Loucy (cell line): ENCODE measurements around the gene STOML2.
A peak's percentile ranks its signal among the peaks of the same experiment; 100 is the strongest.

Experiments used
- H2AFZ ChIP-seq: fragments of 200-600 bp; sonication (generic); 2 replicates; pipeline ENCODE4 v1.6.0; 2016; ENCODE audit warnings: antibody characterized with exemption, mild to moderate bottlenecking, low read length, moderate library complexity
- H3F3A ChIP-seq: fragments of 200-600 bp; 2 replicates; pipeline ENCODE4 v1.6.0; 2016; ENCODE audit warnings: antibody characterized with exemption, low read depth, mild to moderate bottlenecking
- H3K27me3 ChIP-seq: fragments of 200-600 bp; sonication (generic); 2 replicates; pipeline ENCODE4 v1.6.1; 2014; ENCODE audit warnings: low read length, mild to moderate bottlenecking; ENCODE audit not compliant: insufficient read depth, poor library complexity, severe bottlenecking
- H3K36me3 ChIP-seq: fragments of 200-600 bp; sonication (generic); 2 replicates; pipeline ENCODE4 v1.6.1; 2016; ENCODE audit warnings: low read length; ENCODE audit not compliant: insufficient read depth
- H3K4me1 ChIP-seq: fragments of 200-600 bp; sonication (generic); 2 replicates; pipeline ENCODE4 v1.5.1; 2014; ENCODE audit warnings: low read length, mild to moderate bottlenecking; ENCODE audit not compliant: insufficient read depth, poor library complexity, severe bottlenecking
- H3K4me2 ChIP-seq: fragments of 200-600 bp; sonication (generic); 2 replicates; pipeline ENCODE4 v1.6.0; 2014; ENCODE audit warnings: antibody characterized with exemption, low read length, low read depth, mild to moderate bottlenecking; ENCODE audit not compliant: poor library complexity, severe bottlenecking
- H3K4me3 ChIP-seq: fragments of 200-600 bp; sonication (generic); 2 replicates; pipeline ENCODE4 v1.5.1; 2014; ENCODE audit warnings: low read length, mild to moderate bottlenecking, mixed read lengths; ENCODE audit not compliant: poor library complexity, severe bottlenecking
- H3K79me2 ChIP-seq: fragments of 200-600 bp; sonication (generic); 2 replicates; pipeline ENCODE4 v1.6.1; 2014; ENCODE audit warnings: low read length; ENCODE audit not compliant: insufficient read depth
- H3K9ac ChIP-seq: fragments of 200-600 bp; sonication (generic); 2 replicates; pipeline ENCODE4 v1.6.0; 2014; ENCODE audit warnings: mild to moderate bottlenecking, low read depth, low read length, moderate library complexity; ENCODE audit not compliant: poor library complexity, severe bottlenecking
- H3K9me2 ChIP-seq: fragments of 200-600 bp; sonication (generic); replicated peaks from 2 replicates; pipeline ENCODE4 v1.6.1; 2016; ENCODE audit warnings: low read depth, low read length, mixed read lengths
- H3K9me3 ChIP-seq: fragments of 200-600 bp; sonication (generic); 2 replicates; pipeline ENCODE4 v1.6.1; 2014; ENCODE audit warnings: mild to moderate bottlenecking, antibody characterized with exemption, low read length, low read depth; ENCODE audit not compliant: insufficient read depth
- H4K20me1 ChIP-seq: fragments of 200-600 bp; sonication (generic); 2 replicates; pipeline ENCODE4 v1.6.0; 2014; ENCODE audit warnings: antibody characterized with exemption, low read length, mild to moderate bottlenecking; ENCODE audit not compliant: insufficient read depth, poor library complexity, severe bottlenecking
- CTCF ChIP-seq: fragments of 200-600 bp; sonication (generic); conservative IDR thresholded peaks from 2 replicates; pipeline ENCODE4 v1.5.1; 2014; ENCODE audit warnings: mild to moderate bottlenecking, antibody characterized with exemption, low read length
- EZH2phosphoT487 ChIP-seq: fragments of 200-600 bp; IDR thresholded peaks from 2 replicates; pipeline ENCODE4 v1.6.1; 2018; ENCODE audit warnings: antibody characterized with exemption, mild to moderate bottlenecking, moderate library complexity, borderline replicate concordance

Gene STOML2

GRCh38 chr9:35074141-35074540 is 28.8 kb downstream of the STOML2 start:
- no peaks in the 10 kb centered on the region for H3K9me2 ChIP-seq
- H3F3A ChIP-seq, result peaks cover 10% of the 10 kb centered on the region
- peaks cover 54% of the 10 kb centered on the region for H3K4me1 ChIP-seq
- H3K79me2 ChIP-seq, result peaks cover 66% of the 10 kb centered on the region
- peaks cover 42% of the 10 kb centered on the region for H4K20me1 ChIP-seq
- no peak overlapping the region for H3K4me3 ChIP-seq
- no peaks in the 10 kb centered on the region for H3K27me3 ChIP-seq
- H3K36me3 ChIP-seq, result peaks cover 6% of the 10 kb centered on the region; the same call in 1 of the 2 replicates
- no peak overlapping the region for H3K4me2 ChIP-seq
- no peak overlapping the region for H3K9ac ChIP-seq
- no peak overlapping the region for H2AFZ ChIP-seq
- TF ChIP-seq EZH2phosphoT487, result no peak
- no peak for TF ChIP-seq CTCF
- H3K9me3 ChIP-seq, result no peaks in the 10 kb centered on the region

DNA sequence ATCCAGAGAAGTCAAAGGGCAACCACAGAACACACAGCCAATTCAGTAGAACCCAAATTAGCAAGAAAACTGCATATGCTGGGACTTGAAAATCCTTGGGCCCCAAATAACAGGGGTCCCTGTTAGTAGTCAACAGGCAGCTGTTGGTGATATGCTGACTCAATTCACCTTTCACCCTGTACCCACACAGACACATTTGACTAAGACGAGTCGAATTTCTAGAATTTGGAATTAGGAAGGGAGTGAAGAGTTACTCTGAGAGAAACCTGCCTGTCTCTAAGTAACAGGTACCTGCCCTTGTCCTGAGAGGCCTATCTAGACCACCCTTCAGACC is 29.7 kb downstream of the STOML2 start:
- peaks cover 10% of the 10 kb centered on the region for H3F3A ChIP-seq
- peak overlapping the region; percentile 95 for H3K4me3 ChIP-seq
- no peaks in the 10 kb centered on the region for H3K9me3 ChIP-seq
- peaks cover 9% of the 10 kb centered on the region; the same call in 1 of the 2 replicates for H3K36me3 ChIP-seq
- TF ChIP-seq EZH2phosphoT487 (no peak), CTCF (no peak)
- peak overlapping the region; percentile 55 for H3K4me2 ChIP-seq
- peaks cover 45% of the 10 kb centered on the region for H4K20me1 ChIP-seq
- H3K9me2 ChIP-seq, result no peaks in the 10 kb centered on the region
- no peaks in the 10 kb centered on the region for H3K27me3 ChIP-seq
- peak overlapping the region; percentile 39 for H3K9ac ChIP-seq
- peaks cover 66% of the 10 kb centered on the region for H3K79me2 ChIP-seq
- H3K4me1 ChIP-seq, result peaks cover 55% of the 10 kb centered on the region
- H2AFZ ChIP-seq, result no peak overlapping the region

DNA sequence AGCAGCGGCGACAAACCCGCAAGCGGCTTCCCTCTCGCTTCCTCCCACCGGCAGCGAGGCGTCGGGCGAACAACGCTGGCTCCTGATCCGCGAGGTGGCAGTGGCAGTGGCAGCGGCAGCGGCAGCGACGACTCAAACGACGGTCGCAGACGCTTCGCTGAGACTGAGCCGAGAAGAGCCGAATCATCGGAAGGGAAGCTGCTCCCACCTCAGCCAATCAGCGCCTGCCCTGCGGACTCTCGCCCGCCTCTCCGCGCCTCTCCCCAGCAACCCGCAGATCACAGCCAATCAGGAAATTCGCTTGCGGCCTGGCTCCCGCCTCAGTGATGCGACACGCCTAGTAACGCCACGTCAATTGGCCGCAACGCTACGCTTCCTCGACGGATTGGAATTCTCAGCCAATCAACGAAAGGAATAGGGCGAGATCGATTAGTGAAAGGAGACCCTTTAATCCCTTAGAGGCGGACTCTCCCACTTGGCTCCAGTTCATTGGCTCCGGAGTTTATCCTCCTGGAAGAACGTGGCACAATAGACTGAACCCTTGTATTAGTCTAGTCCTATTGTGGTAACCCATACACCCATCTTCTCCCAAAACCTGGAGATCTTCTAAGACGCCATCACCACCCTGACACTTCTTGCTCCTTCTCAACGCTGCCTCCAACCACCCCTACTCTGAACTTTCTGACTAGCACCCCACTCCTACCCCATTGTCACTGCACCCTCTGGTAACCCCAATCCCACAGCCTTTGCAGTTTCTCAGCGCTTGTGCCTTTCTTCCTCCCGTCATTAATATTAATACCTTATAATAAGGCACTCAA is 30.3 kb downstream of the STOML2 start, which contains the start of gene VCP:
Gene VCP, minus strand, starts transcription at position 165 of the 818 bp plus-strand sequence. CDS start 272 bp downstream, outside the sequence.
- Histone ChIP-seq H2AFZ (0 out of 2 replicates have a peak within 1 kb of the TSS, but pooled peaks have one; percentile 39), H3K4me1 (peaks cover 55% of the 10 kb centered on the region), H3K9me2 (no peaks in the 10 kb centered on the region), H3F3A (peaks cover 10% of the 10 kb centered on the region), H3K4me3 (peak within 1 kb of the TSS; percentile 95), H3K27me3 (no peaks in the 10 kb centered on the region), H3K36me3 (peaks cover 14% of the 10 kb centered on the region; the same call in 1 of the 2 replicates), H3K9ac (peak within 1 kb of the TSS; percentile 94), H3K79me2 (peaks cover 66% of the 10 kb centered on the region), H4K20me1 (peaks cover 51% of the 10 kb centered on the region), H3K4me2 (peak within 1 kb of the TSS; percentile 99), H3K9me3 (no peaks in the 10 kb centered on the region)
- no peak for TF ChIP-seq EZH2phosphoT487
- TF ChIP-seq CTCF, result no peak
